ENCODE results near the gene CFAP298.
A peak's percentile ranks its signal among the peaks of the same experiment; 100 is the strongest.

The CFAP298 gene

DNA sequence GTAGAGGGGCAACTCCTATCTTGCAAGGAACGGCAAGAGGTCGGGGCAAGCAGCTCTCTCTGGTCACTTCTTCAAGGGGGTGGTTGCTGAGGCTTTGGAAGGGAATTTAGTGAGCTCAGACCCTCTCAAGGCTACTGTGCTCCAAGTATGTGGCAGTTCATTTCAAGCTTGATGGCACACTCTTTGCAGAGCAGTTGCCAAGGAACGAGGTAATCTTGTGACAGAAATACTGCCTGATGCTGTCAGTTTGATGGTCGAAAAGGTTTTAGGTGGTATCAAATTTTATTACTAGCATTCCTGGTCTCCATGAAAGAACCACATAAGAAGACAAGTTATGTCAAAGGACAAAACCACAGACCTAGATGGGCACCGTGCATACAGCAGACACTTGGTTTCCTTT lies 13.1 kb downstream of the CFAP298 start:
- no peak for ATAC-seq
- TF ChIP-seq ZFP30 (CRISPR knock-in tag; IDR thresholded peaks at IDR 0.05) (no peak), POU6F1 (CRISPR knock-in tag; IDR thresholded peaks at IDR 0.05; ENCODE audit: borderline replicate concordance, low read depth) (no peak), PATZ1 (CRISPR knock-in tag; IDR thresholded peaks at IDR 0.05; ENCODE audit: borderline replicate concordance) (no peak), PPARA (CRISPR knock-in tag; IDR thresholded peaks at IDR 0.05; ENCODE audit: borderline replicate concordance) (no peak), CSRNP3 (CRISPR knock-in tag; IDR thresholded peaks at IDR 0.05) (no peak), ZNF70 (CRISPR knock-in tag; IDR thresholded peaks at IDR 0.05) (no peak)

DNA sequence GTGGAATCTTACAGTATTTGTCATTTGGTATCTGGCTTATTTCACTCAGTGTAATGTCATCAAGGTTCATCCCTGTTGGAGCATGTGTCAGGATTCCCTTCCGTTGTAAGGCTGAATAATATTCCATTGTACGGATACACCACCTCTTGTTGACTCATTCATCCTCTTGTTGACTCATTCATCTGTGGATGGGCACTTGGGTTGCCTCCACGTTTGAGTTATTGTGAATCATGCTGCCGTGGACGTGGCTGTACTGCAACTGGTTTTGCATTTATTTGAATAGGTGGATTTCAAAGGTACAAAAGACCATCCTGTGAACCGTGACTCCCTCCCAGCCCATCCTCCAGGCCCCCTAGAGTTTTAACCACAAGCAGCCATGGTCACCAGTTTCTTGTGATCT lies 15.0 kb downstream of the CFAP298 start:
- peak; percentile 79 for ATAC-seq

GRCh38 chr21:32595431-32595830 lies 16.7 kb downstream of the CFAP298 start:
- no peak for ATAC-seq
- TF ChIP-seq SNAI2 (CRISPR knock-in tag; IDR thresholded peaks at IDR 0.05), result no peak
- no peak for TF ChIP-seq CSRNP3 (CRISPR knock-in tag; IDR thresholded peaks at IDR 0.05)
- TF ChIP-seq TCF4 (CRISPR knock-in tag; IDR thresholded peaks at IDR 0.05; ENCODE audit: borderline replicate concordance), result no peak
- no peak for TF ChIP-seq BACH2 (CRISPR knock-in tag; IDR thresholded peaks at IDR 0.05; ENCODE audit: borderline replicate concordance)

More for the DNA sequence above, 15.0 kb downstream of the CFAP298 start:
- TF ChIP-seq BACH2 (CRISPR knock-in tag; IDR thresholded peaks at IDR 0.05; ENCODE audit: borderline replicate concordance) (no peak), PPARA (CRISPR knock-in tag; IDR thresholded peaks at IDR 0.05; ENCODE audit: borderline replicate concordance) (no peak), ZNF565 (CRISPR knock-in tag; conservative IDR thresholded peaks at IDR 0.05; ENCODE audit: low read depth) (no peak), ISL1 (CRISPR knock-in tag; IDR thresholded peaks at IDR 0.05) (peak; percentile 33), ZFP30 (CRISPR knock-in tag; IDR thresholded peaks at IDR 0.05) (no peak), GLIS3 (CRISPR knock-in tag; IDR thresholded peaks at IDR 0.05) (no peak), CSDC2 (CRISPR knock-in tag; IDR thresholded peaks at IDR 0.05) (no peak), SNAI2 (CRISPR knock-in tag; IDR thresholded peaks at IDR 0.05) (no peak), PATZ1 (CRISPR knock-in tag; IDR thresholded peaks at IDR 0.05; ENCODE audit: borderline replicate concordance) (no peak), ZFP3 (CRISPR knock-in tag; IDR thresholded peaks at IDR 0.05) (0 out of 2 replicates have a peak, but pooled peaks have one; percentile 63), TOX (CRISPR knock-in tag; IDR thresholded peaks at IDR 0.05; ENCODE audit: borderline replicate concordance) (no peak), TCF4 (CRISPR knock-in tag; IDR thresholded peaks at IDR 0.05; ENCODE audit: borderline replicate concordance) (no peak), POU6F1 (CRISPR knock-in tag; IDR thresholded peaks at IDR 0.05; ENCODE audit: borderline replicate concordance, low read depth) (no peak), ESRRG (CRISPR knock-in tag; IDR thresholded peaks at IDR 0.05) (no peak)
- TF ChIP-seq, protein P1, sequence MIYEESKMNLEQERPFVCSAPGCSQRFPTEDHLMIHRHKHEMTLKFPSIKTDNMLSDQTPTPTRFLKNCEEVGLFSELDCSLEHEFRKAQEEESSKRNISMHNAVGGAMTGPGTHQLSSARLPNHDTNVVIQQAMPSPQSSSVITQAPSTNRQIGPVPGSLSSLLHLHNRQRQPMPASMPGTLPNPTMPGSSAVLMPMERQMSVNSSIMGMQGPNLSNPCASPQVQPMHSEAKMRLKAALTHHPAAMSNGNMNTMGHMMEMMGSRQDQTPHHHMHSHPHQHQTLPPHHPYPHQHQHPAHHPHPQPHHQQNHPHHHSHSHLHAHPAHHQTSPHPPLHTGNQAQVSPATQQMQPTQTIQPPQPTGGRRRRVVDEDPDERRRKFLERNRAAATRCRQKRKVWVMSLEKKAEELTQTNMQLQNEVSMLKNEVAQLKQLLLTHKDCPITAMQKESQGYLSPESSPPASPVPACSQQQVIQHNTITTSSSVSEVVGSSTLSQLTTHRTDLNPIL (CRISPR knock-in tag; IDR thresholded peaks at IDR 0.05; ENCODE audit: low read depth), result no peak

Data from SK-N-SH treated with all-trans-retinoic acid at 6 μM for 48 hours (cell line).